Stimulated activated naive CD4-positive, alpha-beta T cell treated with Interleukin-2 at 50 U/mL for 16 hours (primary cell): ENCODE results near the gene ATP5ME.
A peak's percentile ranks its signal among the peaks of the same experiment; 100 is the strongest.
"Not testable (repeated sequence)": the region's sequence is repeated elsewhere in the genome, so short reads cannot be mapped to it uniquely, and the experiment has no call there.

Source experiments
- DNase-seq: peaks from one replicate; lab custom pipeline; 2025; lab: John Stamatoyannopoulos, UW

ATP5ME gene

GRCh38 chr4:668219-668618 lies 5.9 kb downstream of the ATP5ME start:
- not testable (repeated sequence) for DNase-seq

GRCh38 chr4:667545-667925 lies 6.5 kb downstream of the ATP5ME start:
- no peak for DNase-seq

- no peak for DNase-seq
Measured at GRCh38 chr4:666822-667544, 7.1 kb downstream of the ATP5ME start.

- no peak for DNase-seq
Measured at GRCh38 chr4:666436-666810, 7.7 kb downstream of the ATP5ME start.

- no peak for DNase-seq
Measured at GRCh38 chr4:665751-666435, 8.2 kb downstream of the ATP5ME start.

GRCh38 chr4:665381-665750 lies 8.7 kb downstream of the ATP5ME start:
- no peak for DNase-seq

GRCh38 chr4:664713-665231 lies 9.3 kb downstream of the ATP5ME start:
- no peak for DNase-seq

GRCh38 chr4:663438-664428 lies 10.3 kb downstream of the ATP5ME start:
- peak; percentile 77 for DNase-seq

GRCh38 chr4:663046-663437 lies 11.0 kb downstream of the ATP5ME start:
- DNase-seq = no peak

GRCh38 chr4:661881-662761 lies 12.0 kb downstream of the ATP5ME start:
- DNase-seq = no peak

GRCh38 chr4:661231-661630 lies 12.8 kb downstream of the ATP5ME start:
- no peak for DNase-seq

GRCh38 chr4:660401-660800 lies 13.7 kb downstream of the ATP5ME start:
- no peak for DNase-seq

GRCh38 chr4:659851-660250 lies 14.2 kb downstream of the ATP5ME start:
- DNase-seq = no peak

GRCh38 chr4:658681-659667 lies 15.1 kb downstream of the ATP5ME start:
- DNase-seq = no peak

GRCh38 chr4:657834-658667 lies 16.0 kb downstream of the ATP5ME start:
- no peak for DNase-seq

- no peak for DNase-seq
Measured at GRCh38 chr4:657338-657833, 16.7 kb downstream of the ATP5ME start.

- DNase-seq = no peak
Measured at GRCh38 chr4:656436-657337, 17.4 kb downstream of the ATP5ME start.
